Measurements from ENCODE around the gene AUTS2.

Gene AUTS2

DNA sequence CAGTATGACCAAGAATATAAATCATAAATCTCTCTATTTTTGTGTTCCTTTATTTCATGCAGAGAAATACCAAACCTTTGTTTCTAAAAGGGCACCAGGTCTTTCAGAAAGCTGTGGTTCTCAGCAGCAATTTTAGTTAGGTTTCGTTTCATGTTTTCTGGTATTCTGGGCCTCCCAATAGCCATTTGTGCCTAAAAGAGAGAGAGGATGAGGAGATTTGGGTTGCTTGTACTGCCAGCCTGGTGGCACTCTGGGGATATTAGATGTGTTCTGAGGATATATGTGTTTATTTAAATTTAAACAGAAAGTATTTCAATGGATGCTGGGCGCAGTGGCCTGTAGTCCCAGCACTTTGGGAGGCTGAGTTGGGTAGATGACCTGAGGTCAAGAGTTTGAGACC, 471.7 kb downstream of the AUTS2 start:
- DNase-seq (ENCODE audit: low read depth) = no peak

DNA sequence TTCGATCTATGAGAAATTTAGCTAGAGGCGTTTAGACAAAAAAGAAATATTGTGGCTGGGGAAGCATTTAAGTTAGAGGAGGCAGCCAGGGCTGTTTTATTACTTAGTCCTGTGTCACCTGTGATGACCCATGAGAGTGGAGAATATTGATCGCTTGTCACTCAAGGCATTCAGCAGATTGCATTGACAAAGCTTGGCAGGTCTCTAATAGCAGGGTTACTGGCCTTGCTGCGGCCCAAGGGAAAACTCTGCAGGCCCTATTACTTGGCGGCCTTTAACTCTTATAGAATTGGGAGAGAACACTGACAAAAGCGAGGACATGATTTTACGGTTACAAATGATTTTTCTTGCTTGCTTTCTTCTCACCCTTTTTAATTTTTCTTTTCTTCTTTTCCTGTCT, 473.5 kb downstream of the AUTS2 start:
- no peak for DNase-seq (ENCODE audit: low read depth)

- no peak for DNase-seq (ENCODE audit: low read depth)
Measured at GRCh38 chr7:70072220-70072619, 473.9 kb downstream of the AUTS2 start.

DNA sequence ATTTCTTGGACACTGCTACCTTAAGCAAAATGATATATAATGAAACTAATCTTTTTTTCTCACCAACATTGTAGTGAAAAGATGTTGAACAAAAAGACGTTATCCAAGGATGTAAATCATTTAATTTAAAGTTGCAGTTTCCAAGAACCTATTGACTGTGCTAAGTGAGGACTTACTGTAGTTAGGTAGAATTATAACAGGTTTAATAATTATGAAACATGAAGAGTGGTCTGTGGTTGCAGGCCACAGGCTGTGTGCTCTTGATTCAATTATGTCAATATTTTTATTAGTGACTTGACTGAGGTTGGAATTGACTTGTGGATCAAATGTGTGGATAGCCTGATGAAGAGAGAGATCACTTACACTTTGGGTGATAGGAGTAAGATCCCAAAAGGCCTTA, 478.1 kb downstream of the AUTS2 start:
- DNase-seq (ENCODE audit: low read depth) = no peak

DNA sequence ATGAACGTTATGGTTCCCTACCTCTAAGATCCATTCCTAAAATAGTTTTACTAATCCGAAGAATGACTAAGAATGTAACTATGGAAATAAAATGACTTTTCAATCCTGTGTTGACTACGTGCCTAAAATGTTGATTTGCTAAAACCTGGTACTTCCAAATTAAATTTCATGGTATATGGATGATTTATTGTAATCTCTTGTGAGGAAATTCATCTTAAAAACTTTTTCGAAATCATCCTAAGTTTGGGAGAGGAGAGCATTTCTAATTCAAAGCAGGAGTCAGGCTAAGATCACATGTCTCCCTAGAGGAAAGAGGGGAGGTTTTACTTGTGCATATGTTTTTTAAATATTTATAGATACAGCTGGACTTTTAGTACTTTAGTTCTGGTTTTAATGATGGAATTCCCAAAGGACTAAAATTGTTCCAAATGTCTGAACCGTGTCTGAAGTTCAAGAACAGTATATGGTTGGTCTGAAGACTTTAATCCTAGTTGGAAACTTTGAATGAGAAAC, 483.9 kb downstream of the AUTS2 start:
- no peak for DNase-seq (ENCODE audit: low read depth)

- DNase-seq (ENCODE audit: low read depth) = no peak
Measured at GRCh38 chr7:70091362-70091761, 493.1 kb downstream of the AUTS2 start.

DNA sequence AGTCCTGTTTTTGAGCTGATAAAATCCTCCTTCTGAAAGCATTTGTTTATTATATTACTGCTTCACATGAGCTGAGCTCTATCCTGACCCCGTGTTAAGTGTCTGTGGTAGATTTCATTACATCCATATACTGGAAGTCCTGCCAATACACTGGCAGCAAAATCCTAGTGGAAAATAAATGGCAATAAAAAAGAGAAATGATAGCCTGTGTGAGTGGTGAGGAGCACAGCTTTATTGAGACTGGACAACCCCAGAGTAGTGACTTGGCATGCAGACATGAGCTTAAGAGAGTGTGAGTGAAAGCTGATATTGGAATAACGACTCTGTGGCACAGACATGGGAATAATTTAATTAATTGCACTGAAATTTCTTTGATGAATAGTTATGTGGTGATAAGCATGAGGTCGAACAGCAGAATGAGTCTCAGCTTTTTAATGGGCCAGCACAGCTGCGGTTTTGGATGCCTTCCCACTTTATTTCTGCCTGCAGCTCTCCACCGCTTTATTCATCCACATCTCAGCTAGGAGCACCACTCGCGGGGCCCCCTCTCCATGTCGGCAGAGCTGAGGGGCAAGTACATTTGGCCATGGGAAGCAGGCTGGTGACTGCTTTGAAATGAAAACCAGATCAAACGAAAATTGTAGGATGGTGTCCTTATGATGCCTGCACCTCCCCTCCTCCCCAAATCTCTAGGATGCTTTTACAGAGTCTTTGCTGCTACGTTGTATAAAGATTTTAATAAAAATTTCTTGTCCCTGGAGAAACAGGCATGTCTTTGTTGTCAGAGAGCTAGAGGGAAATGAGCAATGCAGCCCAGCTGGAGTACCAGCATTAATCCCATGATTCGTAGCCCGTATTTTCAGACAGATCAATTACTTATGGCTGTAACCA, 494.3 kb downstream of the AUTS2 start:
- DNase-seq (ENCODE audit: low read depth) = no peak

GRCh38 chr7:70093205-70093904, 495.1 kb downstream of the AUTS2 start:
- DNase-seq (ENCODE audit: low read depth) = no peak

- DNase-seq (ENCODE audit: low read depth) = no peak
Measured at GRCh38 chr7:70094831-70095230, 496.6 kb downstream of the AUTS2 start.

DNA sequence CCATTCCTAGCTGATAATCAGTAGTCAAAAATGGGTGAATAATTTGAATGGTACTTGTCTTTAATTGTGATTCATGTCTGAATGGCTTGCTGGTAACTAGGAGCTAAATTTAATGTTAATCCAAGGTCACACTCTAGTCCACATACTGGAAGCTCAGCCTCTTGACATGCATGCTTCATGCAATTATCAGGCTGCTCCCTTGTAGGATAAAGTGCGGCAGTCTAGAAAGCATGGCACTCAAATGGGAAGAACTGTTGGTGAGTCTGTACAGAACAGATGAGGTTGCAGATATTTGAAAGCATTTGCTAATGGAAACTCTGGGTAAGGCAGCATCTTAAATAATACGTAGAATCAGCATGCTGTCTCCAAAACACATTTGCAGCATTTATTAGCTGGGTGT, 499.4 kb downstream of the AUTS2 start:
- DNase-seq (ENCODE audit: low read depth) = no peak

DNA sequence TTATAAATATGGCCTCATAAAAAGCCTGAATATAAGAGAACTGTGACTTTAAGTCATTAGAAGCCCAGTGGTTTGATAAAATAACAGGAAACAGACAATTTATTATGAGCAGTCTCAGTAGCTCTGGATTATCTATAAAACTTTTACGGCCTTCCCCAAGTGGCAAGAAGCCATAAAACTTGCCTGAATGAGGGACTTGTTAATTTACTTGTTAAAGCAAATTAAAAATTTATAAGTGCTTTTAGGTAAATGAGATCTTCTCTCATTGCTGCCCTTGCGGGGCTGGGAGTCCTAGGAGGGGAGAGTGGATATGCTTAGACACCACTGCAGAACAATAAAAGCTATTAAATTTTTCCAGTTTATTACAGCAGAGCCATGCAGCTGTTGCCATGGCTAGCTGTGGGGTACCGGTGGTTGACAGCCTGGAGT, 499.9 kb downstream of the AUTS2 start:
- DNase-seq (ENCODE audit: low read depth) = no peak

- no peak for DNase-seq (ENCODE audit: low read depth)
Measured at GRCh38 chr7:70098905-70099672, 500.8 kb downstream of the AUTS2 start.

- DNase-seq (ENCODE audit: low read depth) = no peak
Measured at GRCh38 chr7:70104243-70104642, 506.0 kb downstream of the AUTS2 start.

GRCh38 chr7:70113078-70113477, 514.8 kb downstream of the AUTS2 start:
- DNase-seq (ENCODE audit: low read depth) = no peak

DNA sequence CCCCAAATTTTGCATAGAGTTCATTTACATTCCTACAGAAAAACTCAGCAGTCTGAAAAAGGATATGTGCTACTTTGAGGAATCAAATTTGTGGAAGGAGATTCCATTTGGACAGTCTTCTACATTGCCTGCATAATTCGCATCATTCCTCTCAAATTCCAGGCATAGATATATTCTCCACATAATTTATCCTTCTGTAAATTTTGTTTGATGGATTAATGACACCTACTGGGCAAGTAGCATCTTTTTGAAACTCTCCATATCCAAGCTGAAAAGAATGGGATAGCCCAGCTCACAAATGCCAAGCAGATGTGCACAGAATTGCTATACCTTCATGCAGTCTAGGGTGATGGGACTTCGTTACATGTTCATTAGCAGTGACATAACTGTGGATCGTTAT, 515.3 kb downstream of the AUTS2 start:
- no peak for DNase-seq (ENCODE audit: low read depth)

DNA sequence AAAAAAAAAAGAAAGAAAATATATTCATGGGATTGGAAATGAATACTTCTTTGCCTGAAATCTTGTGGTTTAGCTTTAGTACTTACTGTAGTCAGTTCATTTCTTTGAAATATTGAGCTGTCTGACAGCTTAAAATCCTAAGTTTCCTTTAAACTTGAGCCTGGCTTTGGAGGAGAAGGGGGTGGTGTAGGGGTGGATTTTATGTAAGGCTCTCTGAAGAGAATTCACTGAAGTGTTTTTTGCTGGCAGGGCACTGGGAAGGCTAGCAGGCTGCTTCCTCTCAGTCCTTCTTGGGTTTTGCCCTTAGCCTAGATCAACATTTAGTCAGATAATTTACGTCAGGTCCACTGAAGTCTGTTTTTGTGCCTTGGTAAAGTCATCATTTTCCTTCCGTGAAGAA, 516.5 kb downstream of the AUTS2 start:
- DNase-seq (ENCODE audit: low read depth) = no peak

DNA sequence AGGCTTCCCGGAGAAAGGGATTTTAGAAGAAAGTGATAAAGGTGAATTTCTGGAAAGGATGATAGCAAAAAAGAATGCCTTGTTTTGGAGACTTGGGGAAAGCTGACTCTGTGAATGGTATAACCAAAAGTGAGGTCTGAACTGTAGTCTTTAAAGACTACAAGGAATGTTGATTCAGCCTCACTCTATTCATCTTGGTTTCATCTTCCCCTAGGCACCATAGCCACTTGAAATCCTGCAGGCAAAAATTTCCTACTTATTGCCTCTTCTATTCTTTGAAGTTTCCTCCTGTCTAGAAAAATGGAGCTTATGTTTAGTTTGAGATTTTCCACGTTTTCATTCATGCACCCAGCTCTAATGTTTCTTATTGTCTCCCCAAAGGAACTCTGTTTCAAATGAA, 518.0 kb downstream of the AUTS2 start:
- DNase-seq (ENCODE audit: low read depth) = no peak

DNA sequence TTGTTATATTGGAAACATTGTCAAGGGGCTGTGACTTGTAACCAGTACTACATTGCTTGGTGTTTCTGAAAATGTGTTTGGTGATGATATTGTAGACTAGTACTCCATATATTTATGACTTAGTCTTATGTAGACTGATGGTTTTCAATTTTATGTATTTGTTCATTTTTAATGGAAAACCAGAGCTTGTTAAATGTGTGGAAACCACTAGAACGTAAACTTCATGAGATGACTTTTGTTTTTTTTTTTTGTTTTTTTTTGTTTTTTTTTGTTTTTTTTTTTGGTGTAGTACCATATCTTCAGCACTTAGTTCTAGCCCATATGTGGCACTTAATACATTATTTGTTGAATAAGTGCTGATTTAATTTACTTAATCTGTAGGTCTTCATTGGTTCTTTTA, 518.6 kb downstream of the AUTS2 start:
- no peak for DNase-seq (ENCODE audit: low read depth)

DNA sequence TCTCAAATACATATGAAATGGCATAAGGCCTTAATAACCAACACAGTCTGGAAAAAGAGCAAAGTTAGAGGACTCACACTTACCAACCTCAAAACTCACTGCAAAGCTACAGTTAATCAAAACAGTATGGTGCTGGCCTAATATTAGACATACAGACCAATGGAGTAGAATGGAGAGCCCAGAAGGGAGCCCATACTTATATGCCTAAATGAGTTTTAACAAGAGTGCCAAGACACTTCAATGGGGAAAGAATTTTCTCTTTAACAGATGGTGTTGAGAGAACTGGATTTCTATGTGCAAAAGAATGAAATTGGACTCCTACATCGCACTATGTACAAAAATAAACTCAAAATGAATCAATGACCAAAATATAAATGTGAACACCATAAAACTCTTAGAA, 522.6 kb downstream of the AUTS2 start:
- no peak for DNase-seq (ENCODE audit: low read depth)

GRCh38 chr7:70131817-70132216, 533.5 kb downstream of the AUTS2 start:
- DNase-seq (ENCODE audit: low read depth) = no peak

- DNase-seq (ENCODE audit: low read depth) = no peak
Measured at GRCh38 chr7:70132226-70132851, 534.1 kb downstream of the AUTS2 start.
